GM12892 (cell line): Measurements from ENCODE around the gene ST3GAL5.

Source experiments
- POLR2A ChIP-seq: IDR thresholded peaks from 2 replicates; pipeline ENCODE4 v1.6.1; 2011; ENCODE audit warnings: low read depth, low read length, control low read depth
- POLR2AphosphoS5 ChIP-seq: IDR thresholded peaks from 2 replicates; pipeline ENCODE4 v1.6.1; 2011; ENCODE audit warnings: low read depth, low read length, control low read depth
- TAF1 ChIP-seq: IDR thresholded peaks from 2 replicates; pipeline ENCODE4 v1.6.1; 2011; ENCODE audit warnings: low read depth, mild to moderate bottlenecking, control low read depth, low read length, borderline replicate concordance

DNA sequence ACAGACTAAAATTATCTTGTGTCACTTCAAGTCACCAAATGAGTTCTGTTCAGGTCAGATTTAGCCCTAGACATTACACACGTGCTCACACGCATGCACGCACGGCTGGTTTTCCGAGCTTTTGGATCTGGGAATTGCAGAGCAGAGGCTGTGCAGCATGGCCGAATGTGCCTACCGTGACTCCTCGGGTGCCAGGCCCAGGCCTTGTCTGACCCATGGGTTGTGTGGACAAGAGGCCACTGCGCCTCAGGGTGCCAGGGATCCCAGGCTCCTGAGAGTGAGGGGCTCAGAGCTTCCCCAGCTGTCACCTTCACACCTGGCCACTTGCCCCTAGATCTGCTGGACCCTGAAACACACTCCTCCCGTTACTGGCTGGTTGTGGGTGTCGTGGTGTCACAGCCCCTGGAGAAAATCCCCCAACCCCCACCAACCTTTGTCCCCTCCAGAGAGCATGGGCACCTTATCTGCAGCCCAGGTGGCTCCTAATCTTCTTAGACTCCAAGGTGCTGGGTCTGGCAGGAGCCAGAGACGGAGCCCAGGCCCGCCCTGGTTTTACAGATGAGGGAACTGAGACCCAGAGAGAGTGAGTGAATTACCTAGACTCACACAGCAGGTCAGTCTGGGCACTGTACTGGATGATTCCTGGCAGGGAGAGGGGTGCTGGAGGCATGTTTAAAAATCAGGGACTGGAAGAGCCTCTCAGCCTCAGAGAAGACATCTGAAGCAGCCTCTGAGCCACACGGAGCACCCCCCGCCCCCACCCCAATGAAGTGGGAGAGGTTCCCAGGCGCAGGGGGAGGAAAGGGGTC, 78.2 kb downstream of the ST3GAL5 start:
- TF ChIP-seq POLR2A (no peak), TAF1 (no peak), POLR2AphosphoS5 (no peak)
